Femur (tissue), 1 donor: ENCODE measurements around the gene METTL1.
"Not testable (repeated sequence)": the region's sequence is repeated elsewhere in the genome, so short reads cannot be mapped to it uniquely, and the experiment has no call there.

Experiments
- DNase-seq: peaks from one replicate; pipeline ENCODE4 v3.0.0-alpha.2; 2017

METTL1 gene

GRCh38 chr12:57796996-57797395 is 25.1 kb upstream of the METTL1 start:
- DNase-seq, result no peak

DNA sequence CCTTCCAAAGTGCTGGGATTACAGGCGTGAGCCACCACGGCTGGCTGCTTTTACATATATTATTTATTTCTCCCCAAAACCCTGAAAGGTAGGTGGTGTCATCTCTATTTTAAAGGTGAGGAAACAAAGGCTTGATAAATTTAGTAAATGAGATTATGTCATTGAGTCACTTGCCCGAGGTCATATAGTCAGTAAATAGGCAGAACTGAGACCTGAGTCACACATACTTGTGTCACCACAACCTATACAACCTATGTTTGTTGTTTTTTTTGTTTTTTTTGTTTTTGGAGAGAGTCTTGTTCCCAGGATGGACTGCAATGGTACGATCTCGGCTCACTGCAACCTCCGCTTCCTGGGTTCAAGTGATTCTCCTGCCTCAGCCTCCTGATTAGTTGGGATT is 23.4 kb upstream of the METTL1 start:
- no peak for DNase-seq

GRCh38 chr12:57793920-57794319 is 22.0 kb upstream of the METTL1 start:
- no peak for DNase-seq

DNA sequence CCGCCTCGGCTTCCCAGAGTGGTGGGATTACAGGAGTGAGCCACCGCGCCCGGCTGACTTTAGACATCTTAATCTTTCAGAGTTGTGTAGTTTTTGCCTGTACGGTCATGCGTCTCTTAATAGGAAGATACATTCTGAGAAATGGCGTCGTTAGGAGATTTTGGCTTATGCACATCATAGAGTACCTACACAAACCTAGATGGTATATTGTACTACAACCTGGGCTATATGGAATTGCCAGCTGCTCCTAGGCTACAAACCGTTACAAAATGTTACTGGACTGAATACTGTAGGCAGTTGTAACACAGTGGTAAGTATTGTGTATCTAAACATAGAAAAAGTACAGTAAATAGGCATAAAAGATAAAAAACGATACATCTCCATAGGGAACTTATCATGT is 12.0 kb upstream of the METTL1 start:
- no peak for DNase-seq

DNA sequence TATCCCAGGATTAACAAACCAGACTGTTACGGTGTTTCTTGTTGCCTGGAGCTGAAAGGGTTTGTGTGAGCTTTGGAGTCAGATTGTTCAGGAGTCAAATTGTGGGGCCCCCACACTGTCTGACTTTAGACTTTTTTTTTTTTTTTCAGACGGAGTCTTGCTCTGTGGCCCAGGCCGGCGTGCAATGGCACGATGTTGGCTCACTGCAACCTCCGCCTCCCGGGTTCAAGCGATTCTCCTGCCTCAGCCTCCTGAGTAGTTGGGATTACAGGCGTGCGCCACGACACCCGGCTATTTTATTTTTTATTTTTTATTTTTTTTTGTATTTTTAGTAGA is 11.5 kb upstream of the METTL1 start:
- no peak for DNase-seq

DNA sequence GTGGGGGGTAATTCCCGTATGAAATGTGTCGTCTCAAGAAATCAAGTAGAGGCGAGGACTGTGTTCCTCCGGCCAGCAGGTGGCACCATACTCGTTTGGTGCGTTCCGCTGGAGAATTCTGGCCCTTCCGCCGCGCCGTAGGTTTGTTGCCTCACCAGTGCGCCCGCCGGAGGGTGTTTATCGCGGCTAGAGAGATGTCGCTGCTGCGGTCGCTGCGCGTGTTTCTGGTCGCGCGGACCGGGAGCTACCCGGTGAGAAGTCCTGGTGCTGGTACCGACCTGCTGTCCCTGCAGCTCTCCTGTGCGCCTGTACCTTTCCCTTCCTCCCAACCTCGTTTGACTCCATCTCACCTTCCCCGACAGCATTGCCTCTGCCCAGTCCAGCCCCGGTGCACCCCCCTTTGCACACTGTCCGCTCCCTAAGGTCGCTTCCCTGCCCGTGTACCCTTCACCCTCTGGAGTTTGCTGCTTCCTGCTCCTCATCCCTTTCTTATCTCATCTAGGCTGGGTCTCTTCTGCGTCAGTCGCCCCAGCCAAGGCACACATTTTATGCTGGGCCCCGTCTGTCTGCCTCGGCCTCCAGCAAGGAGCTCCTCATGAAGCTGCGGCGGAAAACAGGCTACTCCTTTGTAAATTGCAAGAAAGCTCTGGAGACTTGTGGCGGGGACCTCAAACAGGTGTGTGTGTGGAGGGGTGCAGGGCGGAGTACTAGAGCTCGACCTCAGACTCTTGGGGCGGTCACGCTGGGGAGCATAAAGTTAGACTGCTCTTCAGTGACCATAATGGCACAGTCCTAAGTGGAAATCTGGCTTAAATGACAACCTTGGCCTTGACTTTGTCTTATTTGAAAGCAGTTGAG is 10.9 kb upstream of the METTL1 start, which contains the start of gene TSFM:
TSFM (plus strand) TSS at position 180 of the 858 bp plus-strand sequence; CDS start at position 195, 15 bp downstream.
- peak; percentile 96 for DNase-seq

GRCh38 chr12:57782243-57782607 is 10.3 kb upstream of the METTL1 start:
- no peak for DNase-seq

DNA sequence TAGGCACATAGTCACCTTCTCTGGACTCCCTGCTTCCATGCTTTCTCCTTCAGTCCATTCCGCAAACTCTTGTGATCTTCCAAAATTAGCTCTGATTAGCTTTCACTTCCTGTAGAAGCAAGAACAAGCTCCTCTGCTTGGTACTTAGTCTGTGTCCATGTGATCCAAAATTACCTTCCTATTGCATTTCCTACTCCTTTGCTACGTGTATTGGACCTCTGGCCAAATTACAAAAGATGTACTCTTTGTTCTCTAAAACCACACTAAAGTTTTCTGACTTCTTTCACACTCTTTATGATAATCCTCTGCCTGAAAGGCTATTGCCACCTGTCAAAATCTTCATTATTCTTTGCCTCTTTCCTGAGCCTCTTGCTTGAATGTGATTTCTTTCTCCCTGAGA is 9.9 kb upstream of the METTL1 start:
- DNase-seq, result no peak

- DNase-seq, result no peak
These were observed 9.3 kb upstream of the METTL1 start for GRCh38 chr12:57781244-57781643.

DNA sequence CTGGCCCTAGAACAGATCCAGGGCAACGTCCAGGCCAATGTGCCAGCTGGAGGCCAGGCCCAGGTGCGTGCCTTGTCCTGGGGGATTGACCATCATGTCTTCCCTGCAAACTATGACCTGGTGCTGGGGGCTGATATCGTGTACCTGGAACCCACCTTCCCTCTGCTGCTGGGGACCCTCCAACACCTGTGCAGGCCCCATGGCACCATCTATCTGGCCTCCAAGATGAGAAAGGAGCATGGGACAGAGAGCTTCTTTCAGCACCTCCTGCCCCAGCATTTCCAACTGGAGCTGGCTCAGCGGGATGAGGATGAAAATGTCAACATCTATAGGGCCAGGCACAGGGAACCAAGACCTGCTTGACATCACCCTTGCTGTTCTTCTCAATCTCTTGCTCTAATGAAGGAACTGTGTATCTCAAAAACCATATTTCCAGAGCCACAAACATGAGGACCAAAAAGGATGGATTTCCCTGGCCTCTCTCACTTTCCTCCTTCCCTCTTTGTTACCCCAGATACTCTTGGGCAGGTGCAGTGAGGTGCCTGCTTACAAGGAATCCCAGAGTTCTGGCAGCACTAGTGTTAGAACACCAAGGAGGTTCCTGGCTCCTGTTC is 8.5 kb upstream of the METTL1 start:
- no peak for DNase-seq

GRCh38 chr12:57779736-57780135 is 7.8 kb upstream of the METTL1 start:
- no peak for DNase-seq

DNA sequence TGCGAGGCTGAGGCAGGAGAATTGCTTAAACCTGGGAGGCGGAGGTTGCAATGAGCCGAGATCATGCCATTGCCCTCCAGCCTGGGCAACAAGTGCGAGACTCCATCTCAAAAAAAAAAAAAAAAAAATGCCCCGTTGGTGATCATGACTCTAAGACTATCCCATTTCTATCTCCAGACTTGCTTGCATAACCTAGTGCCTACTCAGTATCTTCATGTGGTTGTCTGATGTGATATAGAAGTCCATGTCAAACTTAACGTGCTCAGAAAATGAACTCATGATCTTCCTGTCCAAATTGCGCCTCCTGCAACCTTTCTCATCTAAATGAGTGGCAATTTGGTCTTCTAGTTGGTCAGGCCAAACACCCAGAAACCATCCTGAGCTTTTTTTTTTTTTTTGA is 6.0 kb upstream of the METTL1 start:
- DNase-seq, result no peak

DNA sequence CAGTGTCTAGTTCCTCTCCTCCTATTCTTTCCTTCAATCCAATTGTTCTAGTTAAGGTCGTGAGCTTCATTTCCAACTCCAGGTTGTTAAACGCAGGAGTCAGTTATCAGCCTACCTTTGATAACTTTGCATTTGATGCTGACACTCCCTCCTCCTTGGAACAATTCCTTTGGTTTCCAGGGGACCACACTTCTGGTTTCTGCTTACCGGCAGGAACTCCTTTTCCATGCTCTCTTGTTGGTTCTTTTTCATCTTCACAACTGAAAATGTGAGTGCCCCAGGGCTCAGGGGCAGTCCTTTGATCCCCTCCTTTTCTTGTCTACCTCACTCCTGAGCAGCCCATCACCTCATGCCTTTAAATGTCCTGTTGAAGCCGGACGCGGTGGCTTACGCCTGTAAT is 5.5 kb upstream of the METTL1 start:
- DNase-seq, result no peak

GRCh38 chr12:57776247-57776587 is 4.3 kb upstream of the METTL1 start:
- DNase-seq, result no peak

DNA sequence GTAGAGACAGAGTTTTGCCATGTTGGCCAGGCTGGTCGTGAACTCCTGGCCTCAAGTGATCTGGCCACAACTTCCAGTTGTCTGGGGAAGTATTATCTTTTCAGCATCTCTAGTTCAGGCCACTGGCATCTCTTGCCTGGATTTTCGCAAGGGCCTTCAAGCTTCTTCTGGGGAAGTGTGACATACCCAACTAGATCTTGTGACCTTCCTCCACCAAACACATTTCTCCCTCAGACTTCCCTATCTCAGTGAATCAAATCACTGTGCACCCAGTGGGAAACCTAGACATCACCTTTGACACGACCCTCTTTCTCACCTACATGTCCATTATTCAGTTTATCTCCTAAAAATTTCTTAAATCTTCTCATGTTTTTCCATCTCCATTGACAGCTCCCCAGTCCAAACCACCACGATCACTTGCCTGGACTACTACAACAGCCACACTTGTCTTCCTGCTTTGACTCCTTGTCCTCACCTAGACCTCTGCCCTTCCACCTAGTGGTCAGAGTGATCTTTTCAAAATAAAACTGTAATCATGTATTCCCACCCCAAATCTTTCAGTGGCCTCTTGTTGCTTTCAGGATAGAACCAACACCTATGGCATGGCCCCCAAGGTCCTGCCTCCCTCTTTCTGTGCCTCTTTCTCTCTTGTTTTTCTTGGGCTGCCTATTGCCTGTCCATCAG is 3.8 kb upstream of the METTL1 start:
- DNase-seq, result no peak

DNA sequence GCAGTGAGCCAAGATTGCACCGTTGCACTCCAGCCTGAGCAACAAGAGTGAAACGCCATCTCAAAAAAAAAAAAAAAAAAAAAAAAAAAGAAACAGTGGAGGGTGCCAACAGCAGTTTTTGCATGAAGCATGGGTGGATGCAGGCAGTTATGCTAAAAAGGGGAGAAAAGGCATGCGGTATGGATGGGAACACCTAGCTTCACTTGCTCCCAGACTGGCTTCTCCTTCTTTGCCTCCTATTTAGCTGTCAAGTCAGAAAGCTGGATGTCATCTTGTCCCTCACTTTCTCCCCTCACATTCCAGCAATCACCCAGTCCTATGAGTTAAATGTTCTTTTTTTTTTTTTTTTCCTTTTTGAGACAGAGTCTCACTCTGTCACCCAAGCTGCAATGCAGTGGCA is 3.1 kb upstream of the METTL1 start:
- no peak for DNase-seq

GRCh38 chr12:57774634-57775033 is 2.7 kb upstream of the METTL1 start:
- DNase-seq, result not testable (repeated sequence)

DNA sequence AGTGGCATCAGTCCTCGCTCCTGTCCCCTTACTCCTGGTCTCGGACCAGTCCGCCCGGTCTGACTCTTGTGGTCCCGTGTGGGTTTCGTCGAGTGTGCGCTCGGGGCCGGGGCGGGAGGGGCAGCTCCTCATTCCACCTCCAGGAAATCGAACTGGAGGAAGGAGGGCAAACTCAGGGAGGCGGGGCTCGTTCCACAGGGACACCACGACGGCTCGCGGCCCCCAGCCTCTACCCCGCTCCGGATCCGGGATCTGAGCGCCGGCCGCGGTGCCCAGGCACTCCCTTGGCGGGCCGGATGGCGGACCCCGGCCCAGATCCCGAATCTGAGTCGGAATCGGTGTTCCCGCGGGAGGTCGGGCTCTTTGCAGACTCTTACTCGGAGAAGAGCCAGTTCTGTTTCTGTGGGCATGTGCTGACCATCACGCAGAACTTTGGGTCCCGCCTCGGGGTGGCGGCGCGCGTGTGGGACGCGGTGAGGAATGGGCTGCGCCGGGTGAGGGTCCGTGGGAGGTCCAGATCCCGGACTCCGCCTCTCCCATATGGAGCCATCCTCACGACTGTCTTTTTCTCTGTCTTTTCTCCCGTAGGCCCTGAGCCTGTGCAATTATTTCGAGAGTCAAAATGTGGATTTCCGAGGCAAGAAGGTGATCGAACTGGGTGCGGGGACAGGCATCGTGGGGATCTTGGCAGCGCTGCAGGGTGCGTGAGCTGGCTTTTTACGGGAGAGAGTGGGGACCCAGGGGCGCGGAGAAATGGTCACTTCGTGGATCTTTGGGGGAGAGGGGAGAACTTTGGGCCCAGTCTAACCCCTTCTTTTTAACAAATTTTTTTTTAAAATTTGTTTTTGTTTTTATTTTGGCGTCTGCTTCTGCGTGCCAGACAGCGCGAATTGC is 771 bp upstream of the METTL1 start, which contains the start of gene EEF1AKMT3:
EEF1AKMT3 (plus strand) TSS at position 186 of the 894 bp plus-strand sequence; CDS start at position 297, 111 bp downstream.
- DNase-seq, result peak; percentile 76

GRCh38 chr12:57771236-57771872 is 551 bp downstream of the METTL1 start:
- DNase-seq, result peak; percentile 95

DNA sequence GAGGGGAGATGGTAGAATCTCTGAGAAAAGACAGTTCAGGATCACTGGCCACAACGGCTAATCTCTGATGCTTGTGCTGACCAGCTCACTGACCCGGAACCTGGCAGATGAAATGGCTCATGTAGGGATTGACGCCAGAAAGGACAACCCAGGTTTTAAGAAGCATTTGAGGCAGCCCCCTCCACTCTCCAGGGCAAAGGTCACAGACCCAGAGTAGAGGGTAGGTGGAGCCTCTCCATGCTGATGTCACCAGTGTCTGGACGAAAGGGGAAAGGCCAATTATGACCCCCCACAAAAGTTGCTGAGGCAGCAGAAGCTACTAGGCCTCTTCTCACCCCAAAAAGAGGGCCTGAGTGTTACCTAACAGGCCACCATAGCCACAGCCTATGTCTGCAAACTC is 1.2 kb downstream of the METTL1 start:
- no peak for DNase-seq

DNA sequence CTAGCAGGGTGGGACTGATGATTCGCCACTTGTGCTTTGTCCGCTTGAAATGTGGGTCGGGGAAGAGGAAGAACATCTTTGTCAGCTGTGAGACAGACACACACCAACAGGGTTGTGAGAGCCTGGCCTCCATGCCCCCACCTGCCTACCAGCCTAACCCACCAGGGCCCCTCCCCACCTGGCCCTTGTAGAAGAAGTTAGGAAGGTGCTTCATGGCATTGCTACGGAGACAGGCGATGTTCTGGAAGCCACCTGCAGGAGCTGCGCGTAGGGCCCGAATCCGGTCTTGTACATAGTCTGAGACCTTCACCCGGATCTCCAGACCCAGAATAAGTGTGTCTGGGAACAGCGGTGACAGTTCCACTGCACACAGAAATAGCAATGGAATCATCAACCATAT is 2.3 kb downstream of the METTL1 start:
- no peak for DNase-seq

DNA sequence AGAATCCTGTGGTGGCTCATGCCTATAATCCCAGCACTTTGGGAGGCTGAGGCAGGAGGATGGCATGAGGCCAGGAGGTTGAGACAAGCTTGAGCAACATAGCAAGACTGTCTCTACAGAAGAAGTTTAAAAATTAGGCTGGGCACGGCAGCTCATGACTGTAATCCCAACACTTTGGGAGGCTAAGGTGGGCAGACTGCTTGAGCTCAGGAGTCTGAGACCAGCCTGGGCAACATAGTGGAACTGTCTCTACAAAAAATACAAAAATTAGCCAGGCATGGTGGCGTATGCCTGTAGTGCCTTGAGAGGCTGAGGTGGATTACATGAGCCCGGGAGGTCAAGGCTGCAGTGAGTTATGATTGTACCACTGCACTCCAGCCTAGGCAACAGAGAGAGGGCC is 4.0 kb downstream of the METTL1 start:
- no peak for DNase-seq

GRCh38 chr12:57767305-57767698 is 4.6 kb downstream of the METTL1 start:
- DNase-seq, result no peak
